AG10803 (cell line): ENCODE results near the gene ERCC1.
A peak's percentile ranks its signal among the peaks of the same experiment; 100 is the strongest.

Experiments used
- DNase-seq: peaks from one replicate; pipeline ENCODE4 v3.0.0; 2010; ENCODE audit warnings: low read depth
- H3K4me3 ChIP-seq: 2 replicates; pipeline ENCODE4 v1.5.1; 2011; ENCODE audit warnings: mild to moderate bottlenecking, low read length, control low read depth
- TF ChIP-seq, protein P1 (sequence below): conservative IDR thresholded peaks from 2 replicates; pipeline ENCODE4 v1.5.1; 2011; ENCODE audit warnings: mild to moderate bottlenecking, low read length, control low read depth, inconsistent platforms

The ERCC1 gene

DNA sequence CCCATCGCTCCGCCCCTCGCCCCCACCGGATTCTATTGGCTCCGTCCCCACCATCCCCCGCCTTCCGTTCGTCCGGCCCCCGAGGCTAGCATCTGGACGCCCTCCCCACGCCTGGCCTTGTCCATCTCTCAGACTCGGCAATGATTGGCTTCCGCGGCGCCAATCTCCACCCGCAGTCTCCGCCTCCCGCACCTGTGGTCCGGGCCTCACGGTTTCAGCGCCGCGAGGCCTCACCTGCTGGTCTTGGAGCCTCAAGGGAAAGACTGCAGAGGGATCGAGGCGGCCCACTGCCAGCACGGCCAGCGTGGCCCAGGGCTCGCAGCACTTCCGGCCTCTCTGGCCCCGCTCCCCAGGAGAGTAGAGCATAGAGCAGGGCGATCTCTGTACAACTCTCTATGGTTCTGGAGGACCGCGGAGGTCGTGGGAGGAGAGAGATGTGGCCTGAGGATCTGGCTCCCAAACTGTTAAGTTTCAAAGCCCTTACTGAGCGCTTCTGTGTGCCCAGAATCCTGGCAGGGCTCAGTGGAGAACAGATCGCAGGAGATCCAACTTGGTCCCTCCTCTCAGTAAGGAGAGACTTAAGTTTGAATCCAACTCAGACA lies at the start of gene ERCC1:
Gene ERCC1 (minus strand): TSS at position 329 of the 602 bp plus-strand sequence. CDS start 543 bp downstream, outside the sequence.
- DNase-seq: peak; percentile 95
- H3K4me3 ChIP-seq: peak within 1 kb of the TSS; percentile 91
- TF ChIP-seq, protein P1, sequence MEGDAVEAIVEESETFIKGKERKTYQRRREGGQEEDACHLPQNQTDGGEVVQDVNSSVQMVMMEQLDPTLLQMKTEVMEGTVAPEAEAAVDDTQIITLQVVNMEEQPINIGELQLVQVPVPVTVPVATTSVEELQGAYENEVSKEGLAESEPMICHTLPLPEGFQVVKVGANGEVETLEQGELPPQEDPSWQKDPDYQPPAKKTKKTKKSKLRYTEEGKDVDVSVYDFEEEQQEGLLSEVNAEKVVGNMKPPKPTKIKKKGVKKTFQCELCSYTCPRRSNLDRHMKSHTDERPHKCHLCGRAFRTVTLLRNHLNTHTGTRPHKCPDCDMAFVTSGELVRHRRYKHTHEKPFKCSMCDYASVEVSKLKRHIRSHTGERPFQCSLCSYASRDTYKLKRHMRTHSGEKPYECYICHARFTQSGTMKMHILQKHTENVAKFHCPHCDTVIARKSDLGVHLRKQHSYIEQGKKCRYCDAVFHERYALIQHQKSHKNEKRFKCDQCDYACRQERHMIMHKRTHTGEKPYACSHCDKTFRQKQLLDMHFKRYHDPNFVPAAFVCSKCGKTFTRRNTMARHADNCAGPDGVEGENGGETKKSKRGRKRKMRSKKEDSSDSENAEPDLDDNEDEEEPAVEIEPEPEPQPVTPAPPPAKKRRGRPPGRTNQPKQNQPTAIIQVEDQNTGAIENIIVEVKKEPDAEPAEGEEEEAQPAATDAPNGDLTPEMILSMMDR: no peak

DNA sequence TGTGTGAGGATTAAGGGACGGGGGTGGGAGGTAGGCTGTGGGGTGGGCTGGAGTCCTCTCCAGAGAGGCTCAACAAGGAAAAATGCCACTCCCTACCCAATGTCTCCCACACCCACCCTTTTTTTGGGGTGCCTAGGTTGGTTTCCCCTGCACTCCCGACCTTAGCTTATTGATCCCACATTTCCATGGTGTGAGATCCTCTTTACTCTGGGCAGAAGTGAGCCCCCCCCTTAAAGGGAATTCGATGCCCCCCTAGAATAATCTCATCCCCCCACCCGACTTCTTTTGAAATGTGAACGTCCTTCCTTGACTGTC lies 49.6 kb upstream of the ERCC1 start:
- no peak for DNase-seq
- no peak overlapping the region for H3K4me3 ChIP-seq
- TF ChIP-seq, protein P1: no peak

DNA sequence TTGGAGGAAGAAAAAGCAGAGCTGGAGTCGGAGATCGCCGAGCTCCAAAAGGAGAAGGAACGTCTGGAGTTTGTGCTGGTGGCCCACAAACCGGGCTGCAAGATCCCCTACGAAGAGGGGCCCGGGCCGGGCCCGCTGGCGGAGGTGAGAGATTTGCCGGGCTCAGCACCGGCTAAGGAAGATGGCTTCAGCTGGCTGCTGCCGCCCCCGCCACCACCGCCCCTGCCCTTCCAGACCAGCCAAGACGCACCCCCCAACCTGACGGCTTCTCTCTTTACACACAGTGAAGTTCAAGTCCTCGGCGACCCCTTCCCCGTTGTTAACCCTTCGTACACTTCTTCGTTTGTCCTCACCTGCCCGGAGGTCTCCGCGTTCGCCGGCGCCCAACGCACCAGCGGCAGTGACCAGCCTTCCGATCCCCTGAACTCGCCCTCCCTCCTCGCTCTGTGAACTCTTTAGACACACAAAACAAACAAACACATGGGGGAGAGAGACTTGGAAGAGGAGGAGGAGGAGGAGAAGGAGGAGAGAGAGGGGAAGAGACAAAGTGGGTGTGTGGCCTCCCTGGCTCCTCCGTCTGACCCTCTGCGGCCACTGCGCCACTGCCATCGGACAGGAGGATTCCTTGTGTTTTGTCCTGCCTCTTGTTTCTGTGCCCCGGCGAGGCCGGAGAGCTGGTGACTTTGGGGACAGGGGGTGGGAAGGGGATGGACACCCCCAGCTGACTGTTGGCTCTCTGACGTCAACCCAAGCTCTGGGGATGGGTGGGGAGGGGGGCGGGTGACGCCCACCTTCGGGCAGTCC lies 49.0 kb upstream of the ERCC1 start:
- DNase-seq: peak; percentile 6
- TF ChIP-seq, protein P1: no peak
- no peak overlapping the region for H3K4me3 ChIP-seq

- TF ChIP-seq, protein P1: no peak
- no peak overlapping the region for H3K4me3 ChIP-seq
- peak; percentile 18 for DNase-seq
Measured at GRCh38 chr19:45471931-45472562, 48.3 kb upstream of the ERCC1 start.

DNA sequence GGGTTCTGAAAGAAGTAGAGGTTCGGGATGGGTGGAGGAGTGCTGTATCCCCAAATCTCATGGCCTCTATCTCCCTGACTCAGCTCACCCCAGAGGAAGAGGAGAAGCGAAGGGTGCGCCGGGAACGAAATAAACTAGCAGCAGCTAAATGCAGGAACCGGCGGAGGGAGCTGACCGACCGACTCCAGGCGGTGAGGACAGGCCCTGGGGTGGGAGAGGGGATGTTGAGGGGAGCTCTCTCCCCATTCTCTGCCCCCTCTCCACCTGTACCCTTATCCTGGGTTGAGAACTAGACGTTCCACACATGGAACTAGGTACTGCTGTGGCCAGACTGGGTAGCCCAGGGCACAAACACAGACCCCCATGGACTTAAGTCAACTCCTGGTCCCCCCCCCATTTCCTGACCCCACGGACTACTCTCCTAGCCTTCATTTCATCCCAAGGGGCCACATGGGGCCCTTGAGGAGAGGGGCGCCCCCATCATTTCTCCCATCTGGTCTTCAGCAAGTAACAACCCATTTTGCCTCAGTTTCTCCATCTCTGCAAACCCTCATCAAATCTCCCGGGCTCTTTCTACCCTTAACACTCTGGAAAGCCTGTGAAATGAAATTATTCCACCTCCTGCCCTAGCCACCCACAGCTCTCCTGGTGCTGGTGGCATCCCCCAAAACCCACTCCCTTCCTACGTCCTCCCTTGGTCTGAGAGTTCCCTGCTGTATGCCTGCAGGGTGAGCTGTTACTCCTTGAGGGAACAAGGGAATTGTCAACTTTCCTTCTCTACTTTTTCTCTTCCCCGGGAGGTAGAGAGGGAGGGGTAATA lies 47.6 kb upstream of the ERCC1 start:
- DNase-seq: peak; percentile 4
- TF ChIP-seq, protein P1: no peak
- no peak overlapping the region for H3K4me3 ChIP-seq

DNA sequence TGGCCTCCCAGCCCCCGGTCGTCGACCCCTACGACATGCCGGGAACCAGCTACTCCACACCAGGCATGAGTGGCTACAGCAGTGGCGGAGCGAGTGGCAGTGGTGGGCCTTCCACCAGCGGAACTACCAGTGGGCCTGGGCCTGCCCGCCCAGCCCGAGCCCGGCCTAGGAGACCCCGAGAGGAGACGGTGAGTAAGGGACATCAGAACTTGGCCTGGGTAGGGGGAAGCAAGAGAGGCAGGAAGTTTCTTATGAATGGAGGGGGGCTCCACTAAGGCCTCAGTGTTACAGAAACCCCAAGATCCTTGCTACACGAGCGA lies 47.0 kb upstream of the ERCC1 start:
- DNase-seq: no peak
- TF ChIP-seq, protein P1: no peak
- H3K4me3 ChIP-seq: no peak overlapping the region
